Measurements from ENCODE around the gene LRRK2.
"Not testable (repeated sequence)": the region's sequence is repeated elsewhere in the genome, so short reads cannot be mapped to it uniquely, and the experiment has no call there.

Gene LRRK2

GRCh38 chr12:40207551-40207950 lies 17.2 kb upstream of the LRRK2 start:
- DNase-seq (ENCODE audit: extremely low spot score), result no peak
- no peak for TF ChIP-seq TARDBP (IDR thresholded peaks at IDR 0.05)
- CTCF ChIA-PET, result no interaction called here
- POLR2A ChIA-PET, result no interaction called here

- DNase-seq (ENCODE audit: extremely low spot score), result no peak
- ChIA-PET CTCF (no interaction called here), POLR2A (no interaction called here)
- TF ChIP-seq ARNT (IDR thresholded peaks at IDR 0.05) (no peak), ZNF384 (IDR thresholded peaks at IDR 0.05) (no peak), ELF4 (IDR thresholded peaks at IDR 0.05) (no peak), SP1 (IDR thresholded peaks at IDR 0.05) (no peak), L3MBTL2 (conservative IDR thresholded peaks at IDR 0.05) (no peak), SUZ12 (IDR thresholded peaks at IDR 0.05) (no peak), TARDBP (IDR thresholded peaks at IDR 0.05) (no peak), FOXK2 (IDR thresholded peaks at IDR 0.05) (no peak), HDGF (IDR thresholded peaks at IDR 0.05; ENCODE audit: borderline replicate concordance) (no peak), PKNOX1 (IDR thresholded peaks at IDR 0.05) (no peak), BHLHE40 (IDR thresholded peaks at IDR 0.05; ENCODE audit: borderline replicate concordance) (no peak), FOXM1 (IDR thresholded peaks at IDR 0.05; ENCODE audit: borderline replicate concordance) (no peak), FOXA1 (IDR thresholded peaks at IDR 0.05) (no peak), NFRKB (IDR thresholded peaks at IDR 0.05) (no peak), LEF1 (IDR thresholded peaks at IDR 0.05; ENCODE audit: borderline replicate concordance) (no peak), CTBP1 (IDR thresholded peaks at IDR 0.05; ENCODE audit: borderline replicate concordance) (no peak)
Observed at GRCh38 chr12:40208707-40209446, 15.9 kb upstream of the LRRK2 start.

- ChIA-PET POLR2A (no interaction called here), CTCF (no interaction called here)
- TF ChIP-seq ZNF384 (IDR thresholded peaks at IDR 0.05) (no peak), FOXK2 (IDR thresholded peaks at IDR 0.05) (no peak), L3MBTL2 (conservative IDR thresholded peaks at IDR 0.05) (no peak), SP1 (IDR thresholded peaks at IDR 0.05) (no peak), HDGF (IDR thresholded peaks at IDR 0.05; ENCODE audit: borderline replicate concordance) (no peak), CTBP1 (IDR thresholded peaks at IDR 0.05; ENCODE audit: borderline replicate concordance) (no peak), PKNOX1 (IDR thresholded peaks at IDR 0.05) (no peak), FOXM1 (IDR thresholded peaks at IDR 0.05; ENCODE audit: borderline replicate concordance) (no peak), FOXA1 (IDR thresholded peaks at IDR 0.05) (no peak), ARNT (IDR thresholded peaks at IDR 0.05) (no peak), NFRKB (IDR thresholded peaks at IDR 0.05) (no peak), TARDBP (IDR thresholded peaks at IDR 0.05) (no peak), ELF4 (IDR thresholded peaks at IDR 0.05) (no peak), BHLHE40 (IDR thresholded peaks at IDR 0.05; ENCODE audit: borderline replicate concordance) (no peak), SUZ12 (IDR thresholded peaks at IDR 0.05) (no peak), LEF1 (IDR thresholded peaks at IDR 0.05; ENCODE audit: borderline replicate concordance) (no peak)
- DNase-seq (ENCODE audit: extremely low spot score), result no peak
Observed at GRCh38 chr12:40209886-40210285, 14.9 kb upstream of the LRRK2 start.

GRCh38 chr12:40211186-40211585 lies 13.6 kb upstream of the LRRK2 start:
- CTCF ChIA-PET; POLR2A ChIA-PET; DNase-seq (ENCODE audit: extremely low spot score): not testable (repeated sequence)

- DNase-seq (ENCODE audit: extremely low spot score), result no peak
- ChIA-PET CTCF (no interaction called here), POLR2A (no interaction called here)
- TF ChIP-seq L3MBTL2 (conservative IDR thresholded peaks at IDR 0.05) (no peak), FOXK2 (IDR thresholded peaks at IDR 0.05) (no peak), FOXM1 (IDR thresholded peaks at IDR 0.05; ENCODE audit: borderline replicate concordance) (no peak), SP1 (IDR thresholded peaks at IDR 0.05) (no peak), TARDBP (IDR thresholded peaks at IDR 0.05) (no peak), NFRKB (IDR thresholded peaks at IDR 0.05) (no peak), ARNT (IDR thresholded peaks at IDR 0.05) (no peak), LEF1 (IDR thresholded peaks at IDR 0.05; ENCODE audit: borderline replicate concordance) (no peak), SUZ12 (IDR thresholded peaks at IDR 0.05) (no peak), ELF4 (IDR thresholded peaks at IDR 0.05) (no peak), ZNF384 (IDR thresholded peaks at IDR 0.05) (no peak), FOXA1 (IDR thresholded peaks at IDR 0.05) (no peak), HDGF (IDR thresholded peaks at IDR 0.05; ENCODE audit: borderline replicate concordance) (no peak), CTBP1 (IDR thresholded peaks at IDR 0.05; ENCODE audit: borderline replicate concordance) (no peak)
Observed at GRCh38 chr12:40212566-40212965, 12.2 kb upstream of the LRRK2 start.

DNA sequence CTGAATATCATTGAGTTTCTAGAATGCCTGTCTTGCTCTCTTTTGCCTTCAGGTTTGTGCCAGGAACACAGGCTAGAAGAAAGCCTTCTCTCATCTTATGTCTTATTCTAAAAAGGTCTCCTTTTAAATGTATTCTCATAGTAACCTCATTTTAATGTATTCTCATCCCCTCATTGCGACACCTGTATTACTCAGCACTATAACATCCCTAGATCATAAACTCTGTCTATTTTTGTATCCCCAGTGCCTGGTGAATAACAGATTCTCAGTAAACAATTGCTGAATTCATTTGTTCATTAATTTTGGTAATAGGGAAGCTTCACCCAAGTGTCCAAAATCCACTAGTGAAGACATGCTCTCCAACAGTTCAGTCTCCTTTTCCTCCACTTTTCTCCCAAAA lies 8.8 kb upstream of the LRRK2 start:
- ChIA-PET POLR2A (no interaction called here), CTCF (no interaction called here)
- no peak for DNase-seq (ENCODE audit: extremely low spot score)
- no peak for TF ChIP-seq BHLHE40 (IDR thresholded peaks at IDR 0.05; ENCODE audit: borderline replicate concordance)
- TF ChIP-seq NFRKB (IDR thresholded peaks at IDR 0.05), result no peak
- TF ChIP-seq SP1 (IDR thresholded peaks at IDR 0.05), result no peak
- TF ChIP-seq SUZ12 (IDR thresholded peaks at IDR 0.05), result no peak
- TF ChIP-seq ARNT (IDR thresholded peaks at IDR 0.05), result no peak
- TF ChIP-seq FOXK2 (IDR thresholded peaks at IDR 0.05), result no peak
- no peak for TF ChIP-seq FOXA1 (IDR thresholded peaks at IDR 0.05)
- TF ChIP-seq ELF4 (IDR thresholded peaks at IDR 0.05), result no peak
- TF ChIP-seq HDGF (IDR thresholded peaks at IDR 0.05; ENCODE audit: borderline replicate concordance), result no peak
- TF ChIP-seq FOXM1 (IDR thresholded peaks at IDR 0.05; ENCODE audit: borderline replicate concordance), result no peak
- TF ChIP-seq L3MBTL2 (conservative IDR thresholded peaks at IDR 0.05), result no peak
- TF ChIP-seq TARDBP (IDR thresholded peaks at IDR 0.05), result no peak
- TF ChIP-seq PKNOX1 (IDR thresholded peaks at IDR 0.05), result no peak
- TF ChIP-seq CTBP1 (IDR thresholded peaks at IDR 0.05; ENCODE audit: borderline replicate concordance), result no peak
- TF ChIP-seq ZNF384 (IDR thresholded peaks at IDR 0.05), result no peak
- TF ChIP-seq LEF1 (IDR thresholded peaks at IDR 0.05; ENCODE audit: borderline replicate concordance), result no peak

All from HEK293T (cell line).